GM04504 (cell line): ENCODE measurements around the gene ACTR3.
"Not testable (repeated sequence)": the region's sequence is repeated elsewhere in the genome, so short reads cannot be mapped to it uniquely, and the experiment has no call there.

Experiments
- DNase-seq: peaks from one replicate; pipeline ENCODE4 v3.0.0-alpha.2; 2012; ENCODE audit warnings: low read depth

Gene ACTR3

DNA sequence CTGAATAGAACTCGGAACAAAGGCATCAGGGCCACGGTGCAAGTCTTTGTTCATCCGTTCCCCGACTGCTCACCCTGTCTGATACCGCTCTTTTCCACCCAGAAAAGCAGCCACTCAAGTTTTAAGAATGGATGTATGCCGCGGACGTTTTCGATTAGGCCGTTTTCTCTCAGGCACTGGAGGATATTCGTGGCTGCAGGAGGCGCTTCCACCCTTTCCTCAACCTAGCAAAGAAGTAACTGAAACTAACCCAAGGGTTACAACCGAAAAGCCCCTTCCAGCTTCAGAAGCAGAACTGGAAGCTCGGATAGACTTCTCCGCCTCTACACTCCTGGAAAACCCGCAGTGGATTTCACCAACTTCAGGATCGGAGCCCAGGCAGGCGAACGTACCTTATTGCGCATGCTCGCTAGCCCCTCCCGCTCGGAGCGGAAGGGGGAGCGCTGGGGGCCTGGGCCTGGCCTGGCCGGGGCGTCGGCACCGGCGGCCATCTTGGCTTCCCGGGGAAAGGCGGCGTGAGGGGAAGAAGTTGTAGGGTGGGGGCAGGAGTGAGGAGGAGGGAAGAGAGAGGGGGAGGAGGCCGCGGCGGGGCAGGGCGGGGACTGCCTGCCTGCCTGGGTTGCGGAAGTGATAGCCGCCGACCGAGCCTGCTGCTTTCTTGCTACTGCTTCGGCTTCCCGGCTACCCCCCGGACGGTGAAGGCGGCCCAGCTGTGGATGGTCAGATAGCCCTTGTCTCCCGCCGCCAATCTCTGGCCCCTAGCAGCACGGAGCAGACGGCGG lies at the start of gene ACTR3:
TSS of gene ACTR3 (plus strand) at position 619 of the 782 bp plus-strand sequence. CDS start 191 bp downstream, outside the sequence.
- peak; percentile 99 for DNase-seq

GRCh38 chr2:113840518-113840917 lies 49.4 kb upstream of the ACTR3 start:
- DNase-seq = no peak

- peak; percentile 84 for DNase-seq
These were observed 46.8 kb upstream of the ACTR3 start for GRCh38 chr2:113842919-113843736.

DNA sequence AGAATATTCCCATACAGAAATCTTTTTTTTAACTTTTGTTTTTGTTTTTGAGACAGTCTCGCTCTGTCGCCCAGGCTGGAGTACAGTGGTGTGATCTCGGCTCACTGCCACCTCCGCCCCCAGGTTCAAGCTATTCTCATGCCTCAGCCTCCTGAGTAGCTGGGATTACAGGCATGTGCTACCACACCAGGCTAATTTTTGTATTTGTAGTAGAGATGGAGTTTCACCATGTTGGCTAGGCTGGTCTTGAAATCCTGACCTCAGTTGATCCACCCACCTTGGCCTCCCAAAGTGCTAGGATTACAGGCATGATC lies 46.2 kb upstream of the ACTR3 start:
- not testable (repeated sequence) for DNase-seq

- no peak for DNase-seq
These were observed 44.6 kb upstream of the ACTR3 start for GRCh38 chr2:113845261-113845660.

DNA sequence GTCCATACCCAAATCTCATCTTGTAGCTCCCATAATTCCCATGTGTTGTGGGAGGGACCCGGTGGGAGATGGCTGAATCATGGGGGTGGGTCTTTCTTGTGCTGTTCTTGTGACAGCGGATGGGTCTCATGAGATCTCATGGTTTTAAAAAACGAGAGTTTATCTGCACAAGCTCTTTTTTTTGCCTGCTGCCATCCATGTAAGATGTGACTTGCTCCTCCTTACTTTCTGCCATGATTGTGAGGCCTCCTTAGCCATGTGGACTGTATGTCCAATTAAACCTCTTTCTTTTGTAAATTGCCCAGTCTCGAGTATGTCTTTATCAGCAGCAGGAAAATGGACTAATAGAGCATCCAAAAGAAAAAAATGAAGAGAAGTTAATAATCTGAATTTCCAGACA lies 44.1 kb upstream of the ACTR3 start:
- not testable (repeated sequence) for DNase-seq

GRCh38 chr2:113846429-113846828 lies 43.5 kb upstream of the ACTR3 start:
- no peak for DNase-seq

- DNase-seq = peak; percentile 40
These were observed 42.7 kb upstream of the ACTR3 start for GRCh38 chr2:113847144-113847543.

DNA sequence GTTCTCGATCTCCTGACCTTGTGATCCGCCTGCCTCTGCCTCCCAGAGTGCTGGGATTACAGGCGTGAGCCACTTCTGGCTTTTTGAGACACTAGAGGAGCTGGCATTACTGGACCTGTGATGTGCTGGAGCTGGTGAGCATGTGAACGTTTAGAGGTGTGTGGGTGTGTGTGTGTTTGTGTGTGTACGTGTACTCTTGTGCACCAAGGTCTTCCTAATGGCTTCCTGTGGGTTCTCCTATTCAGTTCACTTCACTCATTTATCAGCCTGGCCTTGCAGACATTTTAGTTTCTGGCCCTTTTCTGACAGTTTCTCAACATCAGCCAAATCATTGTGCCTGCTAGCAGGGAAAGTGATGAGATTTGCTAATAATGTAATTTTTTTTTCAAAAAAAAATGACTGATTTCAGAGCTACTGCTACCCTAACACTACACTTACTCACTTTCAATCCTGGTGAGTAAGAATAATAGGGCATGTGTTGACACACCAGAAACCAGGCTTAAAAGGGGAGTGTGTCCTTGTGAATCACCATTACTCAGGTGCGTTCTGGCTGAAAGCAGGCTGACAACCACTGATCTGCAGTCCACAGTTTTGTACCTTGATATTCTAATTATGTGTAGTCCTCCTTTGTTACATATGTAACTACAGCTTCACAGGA lies 41.0 kb upstream of the ACTR3 start:
- DNase-seq = peak; percentile 18

DNA sequence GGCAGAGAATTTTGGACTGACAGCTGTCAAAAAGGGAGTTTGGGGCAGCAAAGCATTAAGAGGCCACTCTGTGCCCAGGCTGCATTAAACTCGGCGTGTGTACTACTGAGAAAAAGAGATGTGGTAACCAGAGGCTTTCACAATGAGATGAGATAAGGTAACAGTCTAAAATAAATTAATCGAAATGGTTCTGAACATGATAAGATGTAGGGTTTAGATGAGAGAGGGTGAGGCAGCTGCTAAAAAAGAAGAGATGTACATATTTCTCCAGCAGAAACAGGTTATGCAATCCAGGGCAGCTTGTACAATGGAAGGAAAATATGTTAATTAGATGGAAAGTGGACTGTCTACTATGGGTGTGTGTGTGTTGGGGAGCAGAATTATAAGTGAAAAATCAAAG lies 39.2 kb upstream of the ACTR3 start:
- no peak for DNase-seq

GRCh38 chr2:113851640-113852039 lies 38.2 kb upstream of the ACTR3 start:
- DNase-seq = no peak

DNA sequence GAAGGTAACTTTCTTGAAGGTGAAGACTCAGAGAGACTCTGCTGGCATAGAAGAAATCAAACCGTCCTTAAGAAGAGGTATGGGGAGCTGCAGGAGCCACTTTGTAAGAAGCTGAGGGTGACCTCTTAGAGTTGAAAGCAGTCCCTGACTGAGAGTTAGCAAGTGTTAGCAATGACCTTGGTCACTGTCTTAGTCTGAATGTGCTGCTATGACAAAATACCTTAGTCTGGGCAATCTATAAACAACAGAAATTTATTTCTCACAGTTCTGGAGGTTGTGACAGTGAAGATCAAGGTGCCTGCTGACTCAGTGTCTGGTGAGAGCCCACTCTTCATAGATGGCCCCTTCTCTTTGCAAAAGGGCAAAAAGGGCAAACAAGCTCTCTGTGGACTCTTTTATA lies 35.7 kb upstream of the ACTR3 start:
- DNase-seq = no peak

DNA sequence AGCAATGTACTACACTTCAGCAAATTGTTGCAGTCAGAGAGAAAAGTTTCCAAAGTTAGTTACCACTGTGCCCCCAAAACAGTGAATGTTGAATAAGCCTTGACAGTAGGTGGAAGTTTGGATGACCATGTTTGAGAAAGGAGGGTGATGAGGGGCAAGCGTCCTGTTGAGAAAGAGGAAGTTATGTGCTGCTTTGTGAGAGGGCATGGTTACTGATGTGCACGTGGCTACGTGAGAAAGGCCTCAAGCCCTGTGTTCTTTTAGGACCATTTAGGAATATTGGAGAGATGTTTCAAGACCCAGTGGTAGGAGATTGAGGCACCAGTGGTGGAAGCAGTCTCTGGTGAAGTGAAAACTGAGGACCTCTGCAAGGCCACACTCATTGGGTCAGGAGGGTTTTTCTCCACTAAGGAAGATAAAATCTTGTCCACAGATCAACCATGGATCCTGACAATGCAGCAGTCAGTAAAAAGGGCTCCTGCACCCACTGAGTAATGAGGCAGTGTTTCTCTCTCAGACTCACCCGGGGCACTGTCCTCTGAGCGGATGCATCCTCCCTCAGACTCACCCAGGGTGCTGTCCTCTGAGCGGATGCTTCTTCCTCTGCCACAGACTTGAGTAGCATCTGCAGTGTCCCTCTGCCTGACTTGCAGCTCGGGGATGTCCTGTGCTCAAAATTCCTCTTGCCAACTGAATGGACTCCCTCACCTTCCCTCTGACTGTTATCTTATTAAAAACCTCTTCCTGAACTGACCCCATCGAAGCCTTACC lies 34.7 kb upstream of the ACTR3 start:
- no peak for DNase-seq

- no peak for DNase-seq
These were observed 32.4 kb upstream of the ACTR3 start for GRCh38 chr2:113857464-113857863.

GRCh38 chr2:113858764-113859163 lies 31.1 kb upstream of the ACTR3 start:
- peak; percentile 89 for DNase-seq

DNA sequence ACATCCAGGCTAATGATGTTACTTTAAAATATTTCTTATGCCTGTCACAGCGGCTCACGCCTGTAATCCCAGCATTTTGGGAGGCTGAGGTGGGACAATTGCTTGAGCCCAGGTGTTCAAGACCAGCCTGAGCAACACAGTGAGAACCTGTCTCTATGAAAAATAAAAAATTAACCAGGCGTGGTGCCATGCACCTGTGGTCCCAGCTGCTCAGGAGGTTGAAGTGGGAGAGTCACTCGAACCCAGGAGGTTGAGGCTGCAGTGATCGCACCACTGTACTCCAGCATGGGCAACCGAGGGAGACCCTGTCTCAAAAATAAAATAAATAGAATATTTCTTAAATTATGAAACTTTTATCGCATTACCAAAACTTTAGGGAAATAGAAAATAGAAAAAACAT lies 28.1 kb upstream of the ACTR3 start:
- DNase-seq = no peak

DNA sequence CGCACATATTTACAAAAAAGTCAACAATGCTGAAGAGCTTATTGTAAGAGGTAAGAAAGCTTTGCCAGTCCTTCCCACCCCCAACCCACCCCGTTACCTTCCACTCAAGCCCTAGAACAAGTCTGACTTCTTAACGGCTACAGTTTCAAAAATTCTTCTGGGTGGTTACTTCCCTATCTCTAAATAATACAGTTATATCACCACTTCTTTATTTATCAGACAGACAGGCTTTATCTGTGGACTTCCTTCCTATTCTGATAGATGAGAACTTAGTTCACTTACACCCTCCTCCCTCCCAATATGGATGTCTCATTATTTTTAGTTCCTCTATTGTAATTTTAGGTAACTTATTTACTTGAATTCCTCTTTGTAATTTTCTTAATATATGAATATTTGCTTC lies 26.7 kb upstream of the ACTR3 start:
- no peak for DNase-seq

GRCh38 chr2:113867571-113867970 lies 22.3 kb upstream of the ACTR3 start:
- no peak for DNase-seq

DNA sequence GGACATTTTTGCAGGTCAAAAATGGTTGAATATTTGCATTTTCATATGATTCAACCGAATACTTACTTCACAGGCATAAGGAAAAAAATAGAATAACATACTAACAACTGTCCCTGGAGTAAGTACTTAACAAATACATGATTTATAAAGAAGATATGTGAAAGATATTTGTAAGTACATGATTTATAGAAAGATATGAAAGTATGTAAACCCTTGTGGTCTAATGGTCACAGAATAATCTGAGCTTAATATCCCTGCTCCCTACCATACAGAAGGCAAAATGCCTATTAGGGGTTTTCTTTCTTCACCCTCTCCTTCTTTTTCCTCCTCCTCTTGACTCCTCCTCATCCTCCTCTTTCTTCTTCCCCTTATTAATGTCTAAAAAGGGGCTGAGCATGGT lies 20.6 kb upstream of the ACTR3 start:
- DNase-seq = no peak

DNA sequence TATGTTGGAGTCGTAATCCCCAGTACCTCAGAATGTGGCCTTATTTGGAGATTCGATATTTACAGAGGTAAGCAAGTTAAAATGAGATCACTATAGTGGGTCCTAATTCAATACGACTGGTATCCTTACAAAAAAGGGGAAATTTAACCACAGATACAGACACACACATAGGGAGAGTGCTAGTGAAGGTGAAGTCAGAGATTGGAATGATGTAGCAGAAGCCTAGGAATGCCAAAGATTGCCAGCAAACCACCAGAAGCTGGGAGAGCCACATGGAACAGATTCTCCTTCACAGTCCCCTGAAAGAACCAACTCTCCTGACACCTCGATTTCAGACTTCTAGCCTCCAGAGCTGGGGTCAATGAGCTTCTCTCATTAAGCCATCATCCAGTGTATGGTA lies 17.7 kb upstream of the ACTR3 start:
- DNase-seq = no peak

DNA sequence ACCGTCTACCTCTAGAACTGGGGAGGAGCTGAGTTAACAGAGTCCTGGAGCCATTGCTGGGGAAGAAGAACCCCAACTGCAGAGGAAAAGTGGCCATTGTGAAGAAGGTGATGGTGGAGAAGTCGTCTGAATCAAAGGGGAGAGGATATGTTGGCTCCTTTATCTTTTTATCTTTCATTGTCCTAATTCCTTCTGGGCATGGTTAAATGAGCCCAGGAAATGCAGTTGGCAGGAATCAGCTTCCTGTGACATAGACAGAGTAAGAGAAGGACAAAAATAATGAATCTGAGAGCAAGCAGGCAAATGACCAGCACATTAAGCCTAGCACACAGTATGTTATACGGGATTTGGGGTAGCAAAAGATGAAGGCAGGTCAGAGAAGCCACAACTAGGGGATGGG lies 16.0 kb upstream of the ACTR3 start:
- no peak for DNase-seq

GRCh38 chr2:113875135-113875534 lies 14.8 kb upstream of the ACTR3 start:
- no peak for DNase-seq
